ENCODE results near the gene WDR46.
"Not testable (repeated sequence)": the region's sequence is repeated elsewhere in the genome, so short reads cannot be mapped to it uniquely, and the experiment has no call there.

The WDR46 gene

GRCh38 chr6:33271468-33272274 lies 17.4 kb downstream of the WDR46 start, which contains the start of the genes RPS18 and VPS52:
Gene RPS18, plus strand, starts transcription at chr6:33272075. Its CDS starts 45 bp downstream, at chr6:33272120.
Gene VPS52, minus strand, starts transcription at chr6:33271876. Its CDS starts 201 bp downstream, at chr6:33271675.
- DNase-seq (ENCODE audit: low read depth in 2 of 2, low spot score in 1 of 2): peak; percentile 72 to 83

- no peak for DNase-seq (ENCODE audit: low read depth in 2 of 2, low spot score in 1 of 2)
These were observed 17.9 kb downstream of the WDR46 start for GRCh38 chr6:33271117-33271467.

- no peak for DNase-seq (ENCODE audit: low read depth in 2 of 2, low spot score in 1 of 2)
These were observed 25.0 kb downstream of the WDR46 start for GRCh38 chr6:33264015-33264414.

GRCh38 chr6:33262490-33262889 lies 26.5 kb downstream of the WDR46 start:
- not testable (repeated sequence) for DNase-seq (ENCODE audit: low read depth in 2 of 2, low spot score in 1 of 2)

- no peak for DNase-seq (ENCODE audit: low read depth in 2 of 2, low spot score in 1 of 2)
These were observed 30.0 kb downstream of the WDR46 start for GRCh38 chr6:33259032-33259431.

DNA sequence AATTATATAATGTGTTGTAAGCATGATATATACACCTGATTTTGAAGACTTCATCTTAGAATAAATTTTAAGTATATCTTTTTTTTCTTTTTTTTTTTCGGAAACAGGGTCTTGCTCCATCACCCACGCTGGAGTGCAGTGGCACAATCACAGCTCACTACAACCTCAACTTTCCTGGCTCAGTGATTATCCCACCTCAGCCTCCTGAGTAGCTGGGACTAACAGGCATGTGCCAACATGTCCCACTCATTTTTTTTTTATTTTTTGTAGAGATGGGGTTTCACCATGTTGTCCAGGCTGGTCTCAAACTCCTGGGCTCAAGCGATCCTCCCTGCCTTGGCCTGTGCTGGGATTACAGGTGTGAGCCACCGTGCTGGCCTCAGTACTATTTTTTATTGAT lies 34.4 kb downstream of the WDR46 start:
- DNase-seq (ENCODE audit: low read depth in 2 of 2, low spot score in 1 of 2): no peak

DNA sequence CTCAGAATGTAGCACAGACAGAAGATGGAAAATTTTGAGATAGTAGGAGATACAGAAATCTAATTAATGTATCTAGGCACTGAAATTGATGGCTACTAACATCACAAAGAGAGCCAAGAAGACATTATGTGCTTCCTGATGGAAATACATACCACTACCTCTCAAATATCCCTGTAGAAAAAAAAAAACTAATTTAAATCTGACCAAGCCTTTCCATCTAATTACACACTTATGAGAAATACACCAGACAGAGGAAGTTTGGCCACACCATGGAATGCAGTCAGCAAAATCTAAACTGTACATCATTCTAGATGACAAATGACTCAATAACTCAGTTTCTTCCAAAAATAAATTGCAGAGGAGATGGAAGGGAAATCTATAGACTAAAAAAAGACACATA lies 36.3 kb downstream of the WDR46 start:
- no peak for DNase-seq (ENCODE audit: low read depth in 2 of 2, low spot score in 1 of 2)

DNA sequence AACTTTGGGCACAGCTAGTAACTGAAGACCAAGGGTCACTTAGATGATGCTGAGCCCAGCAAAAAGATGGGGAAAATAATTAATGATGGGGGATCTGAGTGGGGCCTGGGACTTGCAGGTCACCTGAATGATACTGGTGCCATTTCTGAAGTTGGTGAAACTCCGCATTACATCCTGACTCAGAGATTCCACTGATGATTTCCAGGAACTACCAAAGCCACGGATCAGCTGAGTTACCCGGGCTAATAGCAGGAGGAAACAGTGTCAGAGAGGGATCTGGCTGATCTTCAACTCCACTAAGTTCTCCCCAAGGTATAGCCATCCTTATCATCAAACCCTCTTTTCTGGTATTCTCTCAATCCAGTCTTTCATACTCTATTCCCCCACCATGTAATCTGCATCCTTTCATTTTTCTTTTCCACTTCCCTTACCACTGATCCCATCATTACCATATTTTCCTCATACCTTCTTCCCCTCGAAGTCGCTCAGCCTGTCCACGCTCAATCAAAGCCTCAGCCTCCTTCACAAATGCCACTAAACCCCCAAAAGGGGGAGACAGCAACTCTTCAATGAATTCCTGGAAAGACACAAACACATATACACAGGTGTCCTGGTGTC lies 37.5 kb downstream of the WDR46 start:
- DNase-seq (ENCODE audit: low read depth in 2 of 2, low spot score in 1 of 2): no peak

DNA sequence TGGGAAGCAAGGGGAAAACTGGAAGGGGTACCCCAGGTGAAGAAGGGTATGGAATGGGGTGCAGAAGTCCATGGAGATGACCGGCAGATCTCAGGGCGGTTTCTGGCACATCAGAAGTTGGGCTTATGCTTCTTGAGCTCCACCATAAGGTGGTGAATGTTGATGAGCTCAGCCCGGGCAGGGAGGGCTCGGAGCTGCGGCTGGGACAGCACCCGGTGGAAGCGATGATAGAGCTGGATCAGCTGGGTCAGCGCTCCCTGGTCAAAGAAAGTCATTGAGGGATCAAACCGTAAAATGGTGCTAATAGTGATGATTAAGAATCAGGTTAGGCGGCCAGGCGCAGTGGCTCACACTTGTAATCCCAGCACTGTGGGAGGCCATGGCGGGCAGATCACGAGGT lies 38.3 kb downstream of the WDR46 start:
- no peak for DNase-seq (ENCODE audit: low read depth in 2 of 2, low spot score in 1 of 2)

GRCh38 chr6:33249732-33250630 lies 39.1 kb downstream of the WDR46 start:
- DNase-seq (ENCODE audit: low read depth in 2 of 2, low spot score in 1 of 2): no peak

- peak; percentile 84 to 87 for DNase-seq (ENCODE audit: low read depth in 2 of 2, low spot score in 1 of 2)
These were observed 39.9 kb downstream of the WDR46 start for GRCh38 chr6:33248932-33249731.

GRCh38 chr6:33248643-33248931 lies 40.5 kb downstream of the WDR46 start:
- no peak for DNase-seq (ENCODE audit: low read depth in 2 of 2, low spot score in 1 of 2)

DNA sequence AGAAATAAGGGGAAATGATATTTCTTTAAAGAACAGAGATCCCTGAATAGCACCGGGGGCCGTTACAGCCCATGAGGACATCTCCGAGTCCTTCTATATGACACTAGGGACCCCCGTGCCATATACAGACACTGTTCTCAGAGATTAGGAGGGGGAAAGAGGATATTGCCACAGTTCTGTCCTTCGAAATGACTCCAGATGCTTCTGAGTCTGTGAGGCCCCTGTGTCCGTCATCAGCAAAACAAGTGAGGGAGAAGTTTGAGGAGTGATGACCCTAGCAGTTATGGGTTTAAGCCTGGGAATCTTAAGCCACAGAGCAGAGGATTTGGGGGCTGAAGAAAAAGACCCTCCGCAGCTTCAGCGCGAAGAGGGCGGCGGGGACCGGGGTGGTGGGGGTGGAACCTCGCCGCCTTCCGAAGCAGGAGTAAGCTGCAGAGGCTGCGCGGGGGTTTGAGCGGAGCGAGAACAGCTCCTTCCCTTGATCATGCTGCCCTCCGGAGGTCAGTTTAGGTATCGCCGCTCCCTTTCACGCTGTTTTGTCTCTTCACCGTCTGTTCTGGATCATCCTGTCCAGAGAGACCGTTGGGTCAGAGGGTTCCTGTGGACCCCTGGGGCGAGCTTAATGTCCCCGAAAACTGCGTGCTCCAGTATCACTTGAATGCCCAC lies 40.9 kb downstream of the WDR46 start:
- DNase-seq (ENCODE audit: low read depth in 2 of 2, low spot score in 1 of 2): peak; percentile 86 to 88

DNA sequence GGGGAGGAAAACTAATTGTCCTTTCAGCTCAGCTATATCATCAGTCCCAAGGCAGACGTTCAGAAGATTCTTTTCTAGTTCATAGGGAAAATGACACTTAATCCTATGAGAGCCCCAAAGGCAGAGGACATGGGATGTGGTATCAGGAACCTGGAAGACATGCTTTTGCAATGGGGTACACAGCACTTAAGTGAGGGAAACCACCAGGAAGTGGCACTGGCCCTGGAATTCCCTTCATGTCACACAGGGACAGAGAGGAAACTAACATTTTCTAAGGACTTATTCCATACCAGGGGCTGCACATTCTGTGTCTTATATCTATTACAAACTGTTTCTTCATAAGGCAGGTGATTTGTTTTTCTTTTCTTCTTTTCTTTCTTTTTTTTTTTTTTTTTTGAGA lies 45.6 kb downstream of the WDR46 start:
- no peak for DNase-seq (ENCODE audit: low read depth in 2 of 2, low spot score in 1 of 2)

GRCh38 chr6:33241968-33242367 lies 47.1 kb downstream of the WDR46 start:
- DNase-seq (ENCODE audit: low read depth in 2 of 2, low spot score in 1 of 2): no peak

GRCh38 chr6:33237741-33238140 lies 51.3 kb downstream of the WDR46 start:
- DNase-seq (ENCODE audit: low read depth in 2 of 2, low spot score in 1 of 2): no peak

DNA sequence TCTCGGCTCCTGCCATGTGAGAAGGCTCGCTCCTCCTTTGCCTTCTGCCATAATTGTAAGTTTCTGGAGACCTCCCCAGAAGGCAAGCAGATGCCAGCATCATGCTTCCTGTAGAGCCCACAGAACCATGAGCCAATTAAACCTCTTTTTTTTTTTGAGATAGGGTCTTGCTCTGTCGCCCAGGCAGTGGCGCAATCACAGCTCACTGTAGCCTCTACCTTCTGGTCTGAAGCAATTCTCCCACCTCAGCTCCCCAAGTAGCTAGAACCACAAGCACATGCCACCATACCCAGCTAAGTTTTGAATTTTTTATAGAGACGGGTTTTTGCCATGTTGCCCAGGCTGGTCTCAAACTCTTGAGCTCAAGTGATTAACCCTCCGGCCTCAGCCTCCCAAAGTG lies 52.2 kb downstream of the WDR46 start:
- no peak for DNase-seq (ENCODE audit: low read depth in 2 of 2, low spot score in 1 of 2)

DNA sequence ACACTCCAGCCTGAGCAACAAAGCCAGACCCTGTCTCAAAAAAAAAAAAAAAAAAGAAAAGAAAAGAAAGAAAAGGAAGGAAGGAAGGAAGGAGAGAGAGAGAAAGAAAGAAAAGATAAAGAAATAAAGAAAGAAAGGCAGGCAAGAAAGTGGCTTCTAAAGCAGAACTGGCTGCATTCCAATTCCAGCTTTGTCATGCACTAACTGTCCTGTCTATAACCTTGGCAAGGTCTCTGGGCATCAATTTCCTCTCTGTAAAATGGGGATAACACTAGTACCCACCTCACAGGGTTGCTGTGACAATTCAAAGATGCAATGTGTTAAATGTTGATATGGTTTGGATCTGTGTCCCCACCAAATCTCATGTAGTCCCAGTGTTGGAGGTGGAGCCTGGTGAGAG lies 52.7 kb downstream of the WDR46 start:
- no peak for DNase-seq (ENCODE audit: low read depth in 2 of 2, low spot score in 1 of 2)

DNA sequence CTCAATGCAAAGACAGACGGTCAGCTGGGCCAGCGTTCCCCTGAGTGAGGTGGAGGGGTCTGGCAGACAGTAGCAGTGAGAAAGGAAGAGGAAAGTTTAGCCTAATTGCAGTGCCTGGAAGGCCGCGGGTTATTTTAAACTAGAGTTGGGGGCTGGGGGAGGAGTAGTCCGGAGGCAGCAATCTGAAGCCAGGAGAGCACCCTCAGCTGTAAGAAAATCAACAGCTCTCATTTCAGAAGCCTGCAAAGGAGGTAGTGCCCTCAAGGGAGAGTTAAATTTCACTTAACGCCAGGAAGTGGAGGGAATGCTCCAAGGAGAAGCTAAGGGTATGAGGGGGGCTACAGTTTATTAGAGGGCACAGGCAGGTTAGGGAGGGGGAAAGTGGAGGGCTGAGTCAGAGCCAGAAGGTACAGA lies 53.8 kb downstream of the WDR46 start:
- no peak for DNase-seq (ENCODE audit: low read depth in 2 of 2, low spot score in 1 of 2)

Measured in stimulated activated CD8-positive, alpha-beta memory T cell treated with anti-CD3 and anti-CD28 coated beads, Interleukin-4, amount 100 ng/mL, for 1 hour (primary cell).